ENCODE results near the gene PRMT7.

PRMT7 gene

GRCh38 chr16:68310774-68311511, at the start of gene PRMT7, which contains the start of gene SLC7A6OS:
TSS of gene PRMT7 (plus strand) at chr16:68311019. CDS start at chr16:68315980, 4,961 bp downstream.
TSS of gene SLC7A6OS (minus strand) at chr16:68310946. CDS start at chr16:68310926, 20 bp downstream.
- peak within 1 kb of the TSS; percentile 83 for H3K4me3 ChIP-seq (ENCODE audit: low read length)
- peak; percentile 94 for DNase-seq (ENCODE audit: low read depth)
- no peak for TF ChIP-seq CTCF (IDR thresholded peaks at IDR 0.05; ENCODE audit: insufficient read depth, low read depth, low read length, missing control alignments)

- no peak for DNase-seq (ENCODE audit: low read depth)
- TF ChIP-seq CTCF (IDR thresholded peaks at IDR 0.05; ENCODE audit: insufficient read depth, low read depth, low read length, missing control alignments), result no peak
- peak overlapping the region; percentile 54 for H3K4me3 ChIP-seq (ENCODE audit: low read length)
Measured at GRCh38 chr16:68263559-68264127, 47.2 kb upstream of the PRMT7 start.

- peak; percentile 67 for DNase-seq (ENCODE audit: low read depth)
- peak within 1 kb of the TSS; percentile 82 for H3K4me3 ChIP-seq (ENCODE audit: low read length)
- TF ChIP-seq CTCF (IDR thresholded peaks at IDR 0.05; ENCODE audit: insufficient read depth, low read depth, low read length, missing control alignments), result peak; percentile 68
Measured at GRCh38 chr16:68264128-68265077, 46.4 kb upstream of the PRMT7 start, which contains the start of gene SLC7A6. TSS of gene SLC7A6 (plus strand) at chr16:68264526. CDS start at chr16:68274727, 10,201 bp downstream.

GRCh38 chr16:68265078-68265920, 45.5 kb upstream of the PRMT7 start:
- TF ChIP-seq CTCF (IDR thresholded peaks at IDR 0.05; ENCODE audit: insufficient read depth, low read depth, low read length, missing control alignments), result no peak
- DNase-seq (ENCODE audit: low read depth), result peak; percentile 86
- H3K4me3 ChIP-seq (ENCODE audit: low read length), result peak overlapping the region; percentile 82

GRCh38 chr16:68267612-68268405, 43.0 kb upstream of the PRMT7 start:
- no peak for TF ChIP-seq CTCF (IDR thresholded peaks at IDR 0.05; ENCODE audit: insufficient read depth, low read depth, low read length, missing control alignments)
- no peak for DNase-seq (ENCODE audit: low read depth)
- no peak overlapping the region for H3K4me3 ChIP-seq (ENCODE audit: low read length)

All from epithelial cell of esophagus (primary cell).